Loucy (cell line): ENCODE data around the gene IL17B.
A peak's percentile ranks its signal among the peaks of the same experiment; 100 is the strongest.

Experiments
- H2AFZ ChIP-seq: fragments of 200-600 bp; sonication (generic); 2 replicates; pipeline ENCODE4 v1.6.0; 2016; ENCODE audit warnings: antibody characterized with exemption, mild to moderate bottlenecking, low read length, moderate library complexity
- H3F3A ChIP-seq: fragments of 200-600 bp; 2 replicates; pipeline ENCODE4 v1.6.0; 2016; ENCODE audit warnings: antibody characterized with exemption, low read depth, mild to moderate bottlenecking
- H3K27me3 ChIP-seq: fragments of 200-600 bp; sonication (generic); 2 replicates; pipeline ENCODE4 v1.6.1; 2014; ENCODE audit warnings: low read length, mild to moderate bottlenecking; ENCODE audit not compliant: insufficient read depth, poor library complexity, severe bottlenecking
- H3K36me3 ChIP-seq: fragments of 200-600 bp; sonication (generic); 2 replicates; pipeline ENCODE4 v1.6.1; 2016; ENCODE audit warnings: low read length; ENCODE audit not compliant: insufficient read depth
- H3K4me1 ChIP-seq: fragments of 200-600 bp; sonication (generic); 2 replicates; pipeline ENCODE4 v1.5.1; 2014; ENCODE audit warnings: low read length, mild to moderate bottlenecking; ENCODE audit not compliant: insufficient read depth, poor library complexity, severe bottlenecking
- H3K4me2 ChIP-seq: fragments of 200-600 bp; sonication (generic); 2 replicates; pipeline ENCODE4 v1.6.0; 2014; ENCODE audit warnings: antibody characterized with exemption, low read length, low read depth, mild to moderate bottlenecking; ENCODE audit not compliant: poor library complexity, severe bottlenecking
- H3K4me3 ChIP-seq: fragments of 200-600 bp; sonication (generic); 2 replicates; pipeline ENCODE4 v1.5.1; 2014; ENCODE audit warnings: low read length, mild to moderate bottlenecking, mixed read lengths; ENCODE audit not compliant: poor library complexity, severe bottlenecking
- H3K79me2 ChIP-seq: fragments of 200-600 bp; sonication (generic); 2 replicates; pipeline ENCODE4 v1.6.1; 2014; ENCODE audit warnings: low read length; ENCODE audit not compliant: insufficient read depth
- H3K9ac ChIP-seq: fragments of 200-600 bp; sonication (generic); 2 replicates; pipeline ENCODE4 v1.6.0; 2014; ENCODE audit warnings: mild to moderate bottlenecking, low read depth, low read length, moderate library complexity; ENCODE audit not compliant: poor library complexity, severe bottlenecking
- H3K9me2 ChIP-seq: fragments of 200-600 bp; sonication (generic); replicated peaks from 2 replicates; pipeline ENCODE4 v1.6.1; 2016; ENCODE audit warnings: low read depth, low read length, mixed read lengths
- H3K9me3 ChIP-seq: fragments of 200-600 bp; sonication (generic); 2 replicates; pipeline ENCODE4 v1.6.1; 2014; ENCODE audit warnings: mild to moderate bottlenecking, antibody characterized with exemption, low read length, low read depth; ENCODE audit not compliant: insufficient read depth
- H4K20me1 ChIP-seq: fragments of 200-600 bp; sonication (generic); 2 replicates; pipeline ENCODE4 v1.6.0; 2014; ENCODE audit warnings: antibody characterized with exemption, low read length, mild to moderate bottlenecking; ENCODE audit not compliant: insufficient read depth, poor library complexity, severe bottlenecking
- EZH2phosphoT487 ChIP-seq: fragments of 200-600 bp; IDR thresholded peaks from 2 replicates; pipeline ENCODE4 v1.6.1; 2018; ENCODE audit warnings: antibody characterized with exemption, mild to moderate bottlenecking, moderate library complexity, borderline replicate concordance
- TF ChIP-seq, protein P1 (sequence below): fragments of 200-600 bp; sonication (generic); conservative IDR thresholded peaks from 2 replicates; pipeline ENCODE4 v1.5.1; 2014; ENCODE audit warnings: mild to moderate bottlenecking, antibody characterized with exemption, low read length

The IL17B gene

DNA sequence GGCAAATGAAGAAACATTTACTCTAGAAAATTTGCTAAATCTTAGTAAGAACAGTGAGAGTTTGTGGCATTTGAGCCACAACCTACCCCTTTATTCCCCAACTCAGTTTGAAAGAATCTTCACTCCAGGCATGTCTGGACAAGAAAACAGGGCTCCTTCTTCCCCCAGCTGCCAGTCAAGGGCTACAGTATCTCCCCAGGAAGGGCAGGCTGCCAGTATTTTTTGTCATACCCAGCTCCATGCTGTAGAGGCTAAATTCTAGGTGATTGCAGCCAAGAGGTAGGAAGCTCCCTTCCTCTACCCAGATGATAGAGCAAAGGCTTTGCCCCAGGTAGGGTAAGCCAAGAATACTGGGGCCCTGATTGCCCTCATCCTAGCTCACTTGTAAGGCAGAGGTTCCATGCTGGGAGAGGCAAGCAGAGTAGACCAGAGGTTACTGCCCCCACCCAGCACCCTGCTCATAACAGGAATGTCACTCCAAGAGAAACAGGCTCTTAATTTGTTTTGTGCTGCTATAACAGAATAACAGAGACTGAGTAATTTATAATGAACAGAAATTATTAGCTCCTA, 53.8 kb downstream of the IL17B start:
- TF ChIP-seq, protein P1, sequence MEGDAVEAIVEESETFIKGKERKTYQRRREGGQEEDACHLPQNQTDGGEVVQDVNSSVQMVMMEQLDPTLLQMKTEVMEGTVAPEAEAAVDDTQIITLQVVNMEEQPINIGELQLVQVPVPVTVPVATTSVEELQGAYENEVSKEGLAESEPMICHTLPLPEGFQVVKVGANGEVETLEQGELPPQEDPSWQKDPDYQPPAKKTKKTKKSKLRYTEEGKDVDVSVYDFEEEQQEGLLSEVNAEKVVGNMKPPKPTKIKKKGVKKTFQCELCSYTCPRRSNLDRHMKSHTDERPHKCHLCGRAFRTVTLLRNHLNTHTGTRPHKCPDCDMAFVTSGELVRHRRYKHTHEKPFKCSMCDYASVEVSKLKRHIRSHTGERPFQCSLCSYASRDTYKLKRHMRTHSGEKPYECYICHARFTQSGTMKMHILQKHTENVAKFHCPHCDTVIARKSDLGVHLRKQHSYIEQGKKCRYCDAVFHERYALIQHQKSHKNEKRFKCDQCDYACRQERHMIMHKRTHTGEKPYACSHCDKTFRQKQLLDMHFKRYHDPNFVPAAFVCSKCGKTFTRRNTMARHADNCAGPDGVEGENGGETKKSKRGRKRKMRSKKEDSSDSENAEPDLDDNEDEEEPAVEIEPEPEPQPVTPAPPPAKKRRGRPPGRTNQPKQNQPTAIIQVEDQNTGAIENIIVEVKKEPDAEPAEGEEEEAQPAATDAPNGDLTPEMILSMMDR: no peak
- TF ChIP-seq EZH2phosphoT487: no peak
- H3K4me2 ChIP-seq: no peak overlapping the region
- H2AFZ ChIP-seq: no peak overlapping the region
- H3K36me3 ChIP-seq: no peaks in the 10 kb centered on the region
- no peaks in the 10 kb centered on the region for H3K9me3 ChIP-seq
- peaks cover 4% of the 10 kb centered on the region for H3K4me1 ChIP-seq
- H3K9me2 ChIP-seq: no peaks in the 10 kb centered on the region
- H3K27me3 ChIP-seq: no peaks in the 10 kb centered on the region
- no peaks in the 10 kb centered on the region for H3F3A ChIP-seq
- H4K20me1 ChIP-seq: no peaks in the 10 kb centered on the region
- no peak overlapping the region for H3K9ac ChIP-seq
- no peak overlapping the region for H3K4me3 ChIP-seq
- no peaks in the 10 kb centered on the region for H3K79me2 ChIP-seq

DNA sequence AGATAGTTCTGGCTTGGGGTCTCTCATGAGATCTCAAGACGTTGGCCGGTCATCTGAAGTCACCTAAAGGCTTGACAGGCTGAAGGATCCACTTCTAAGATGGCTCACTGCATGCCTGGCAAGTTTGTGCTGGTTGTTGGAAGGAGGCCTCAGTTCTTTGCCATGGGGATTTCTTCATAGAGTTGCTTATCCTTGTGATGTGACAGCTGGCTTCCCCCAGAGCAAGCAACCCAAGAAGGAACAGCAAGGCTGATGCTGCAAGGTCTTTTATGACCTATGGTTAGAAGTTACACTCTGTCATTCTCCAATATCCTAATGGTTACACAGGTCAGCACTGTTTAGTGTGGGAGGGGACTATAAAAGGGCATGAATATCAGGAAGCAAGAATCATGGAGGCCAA, 54.5 kb downstream of the IL17B start:
- Histone ChIP-seq H3K36me3 (no peaks in the 10 kb centered on the region), H3K4me3 (no peak overlapping the region), H3F3A (no peaks in the 10 kb centered on the region), H3K9me2 (no peaks in the 10 kb centered on the region), H2AFZ (0 out of 2 replicates have a peak overlapping the region, but pooled peaks have one; percentile 12), H4K20me1 (no peaks in the 10 kb centered on the region), H3K9me3 (no peaks in the 10 kb centered on the region), H3K4me1 (peaks cover 4% of the 10 kb centered on the region), H3K9ac (no peak overlapping the region), H3K79me2 (no peaks in the 10 kb centered on the region), H3K4me2 (no peak overlapping the region), H3K27me3 (no peaks in the 10 kb centered on the region)
- TF ChIP-seq, protein P1: no peak
- TF ChIP-seq EZH2phosphoT487: no peak
